HepG2 (cell line): ENCODE results near the gene CUL9. TPM values are rescaled to one million over a fixed set of nuclear protein-coding genes. Genes with fewer than 3 reads are reported as not detected.

Source experiments
- CREM ChIP-seq, 2 experiments: sonication (generic) in 1 of 2; formaldehyde crosslinking in 1 of 2; IDR thresholded peaks; 2 replicates each; pipeline versions ENCODE4 v1.4.0 to v1.6.1; 2016 to 2020; ENCODE audit warnings: antibody characterized with exemption in 1 of 2, mild to moderate bottlenecking in 1 of 2, missing genetic modification reagents in 1 of 2
- HDAC2 ChIP-seq: sonication (generic); formaldehyde crosslinking; IDR thresholded peaks from 2 replicates; pipeline ENCODE4 v1.4.0; 2020; ENCODE audit warnings: missing genetic modification reagents
- NKX3-1 ChIP-seq: sonication (generic); formaldehyde crosslinking; IDR thresholded peaks from 2 replicates; pipeline ENCODE4 v1.5.0; 2020; ENCODE audit warnings: missing genetic modification reagents
- POLR2AphosphoS5 ChIP-seq: IDR thresholded peaks from 2 replicates; pipeline ENCODE4 v1.6.1; 2012; ENCODE audit warnings: low read depth, low read length
- RNF2 ChIP-seq: fragments of 450-650 bp; conservative IDR thresholded peaks from 2 replicates; pipeline ENCODE4 v1.6.1; 2016; ENCODE audit warnings: low read depth
- SATB2 ChIP-seq: sonication (generic); formaldehyde crosslinking; IDR thresholded peaks from 2 replicates; pipeline ENCODE4 v1.5.0; 2020; ENCODE audit warnings: missing genetic modification reagents
- SRF ChIP-seq: IDR thresholded peaks from 2 replicates; pipeline ENCODE4 v1.6.1; 2011; ENCODE audit warnings: mild to moderate bottlenecking, low read depth, low read length, moderate library complexity
- TBX2 ChIP-seq: sonication (generic); formaldehyde crosslinking; IDR thresholded peaks from 2 replicates; pipeline ENCODE4 v1.5.0; 2020; ENCODE audit warnings: missing genetic modification reagents, mild to moderate bottlenecking, borderline replicate concordance
- TGIF2 ChIP-seq: IDR thresholded peaks from 2 replicates; pipeline ENCODE4 v1.6.1; 2016; ENCODE audit warnings: control low read depth, missing compliant biosample characterization
- ZNF562 ChIP-seq: sonication (generic); formaldehyde crosslinking; IDR thresholded peaks from 2 replicates; pipeline ENCODE4 v1.8.0; 2022; ENCODE audit warnings: missing genetic modification reagents, borderline replicate concordance
- ZNF629 ChIP-seq: sonication (generic); formaldehyde crosslinking; conservative IDR thresholded peaks from 2 replicates; pipeline ENCODE4 v1.5.0; 2020; ENCODE audit warnings: missing genetic modification reagents
- ZNF670 ChIP-seq: sonication (generic); formaldehyde crosslinking; IDR thresholded peaks from 2 replicates; pipeline ENCODE4 v1.8.0; 2022; ENCODE audit warnings: mild to moderate bottlenecking, missing genetic modification reagents, borderline replicate concordance
- ZNF816 ChIP-seq: sonication (generic); formaldehyde crosslinking; IDR thresholded peaks from 2 replicates; pipeline ENCODE4 v1.8.0; 2022; ENCODE audit warnings: missing genetic modification reagents, mild to moderate bottlenecking, borderline replicate concordance
- polyA plus RNA-seq, 8 experiments: library from polyadenylated mRNA; depleted of rRNA in 3 of 8; stranded (reverse) in 7 of 8; unstranded in 1 of 8; fragments of >200 nt; fragmentation: Illumina TruSeq in 4 of 8; extraction: Trizol in 4 of 8; gene quantifications; 2 replicates each; pipeline versions ENCODE4 v1.2.1 to v1.2.3, GENCODE V29; 2011 to 2016; ENCODE audit warnings: low read depth in 4 of 8, missing spikeins in 1 of 8, mixed read lengths in 1 of 8; ENCODE audit not compliant: insufficient read depth in 1 of 8
- total RNA-seq, 5 experiments: library from RNA; depleted of rRNA; stranded (reverse); fragments of >200 nt; fragmentation: Illumina TruSeq; extraction: Trizol; gene quantifications; 2 replicates each; pipeline ENCODE4 v1.2.3, GENCODE V29; 2016; ENCODE audit warnings: low read depth in 1 of 5
- TF ChIP-seq, protein P1 (sequence below): sonication (generic); formaldehyde crosslinking; conservative IDR thresholded peaks from 2 replicates; pipeline ENCODE4 v1.8.0; 2022; ENCODE audit warnings: mild to moderate bottlenecking, moderate library complexity, missing genetic modification reagents
- TF ChIP-seq, protein P2 (sequence below): sonication (generic); formaldehyde crosslinking; IDR thresholded peaks from 2 replicates; pipeline ENCODE4 v1.4.0; 2020; ENCODE audit warnings: missing genetic modification reagents, borderline replicate concordance
- TF ChIP-seq, protein P3 (sequence below): sonication (generic); formaldehyde crosslinking; IDR thresholded peaks from 2 replicates; pipeline ENCODE4 v1.8.0; 2022; ENCODE audit warnings: missing genetic modification reagents, mild to moderate bottlenecking, moderate library complexity, borderline replicate concordance
- TF ChIP-seq, protein P4 (sequence below): sonication (generic); formaldehyde crosslinking; IDR thresholded peaks from 2 replicates; pipeline ENCODE4 v1.5.1; 2020; ENCODE audit warnings: missing genetic modification reagents, mild to moderate bottlenecking, borderline replicate concordance

CUL9 gene
- total and polyA plus RNA-seq, 2 of the 13 experiments (the other 11 are each of a cell fraction or from before 2014, with no cell fraction given) = 11.4 to 13.7 TPM

DNA sequence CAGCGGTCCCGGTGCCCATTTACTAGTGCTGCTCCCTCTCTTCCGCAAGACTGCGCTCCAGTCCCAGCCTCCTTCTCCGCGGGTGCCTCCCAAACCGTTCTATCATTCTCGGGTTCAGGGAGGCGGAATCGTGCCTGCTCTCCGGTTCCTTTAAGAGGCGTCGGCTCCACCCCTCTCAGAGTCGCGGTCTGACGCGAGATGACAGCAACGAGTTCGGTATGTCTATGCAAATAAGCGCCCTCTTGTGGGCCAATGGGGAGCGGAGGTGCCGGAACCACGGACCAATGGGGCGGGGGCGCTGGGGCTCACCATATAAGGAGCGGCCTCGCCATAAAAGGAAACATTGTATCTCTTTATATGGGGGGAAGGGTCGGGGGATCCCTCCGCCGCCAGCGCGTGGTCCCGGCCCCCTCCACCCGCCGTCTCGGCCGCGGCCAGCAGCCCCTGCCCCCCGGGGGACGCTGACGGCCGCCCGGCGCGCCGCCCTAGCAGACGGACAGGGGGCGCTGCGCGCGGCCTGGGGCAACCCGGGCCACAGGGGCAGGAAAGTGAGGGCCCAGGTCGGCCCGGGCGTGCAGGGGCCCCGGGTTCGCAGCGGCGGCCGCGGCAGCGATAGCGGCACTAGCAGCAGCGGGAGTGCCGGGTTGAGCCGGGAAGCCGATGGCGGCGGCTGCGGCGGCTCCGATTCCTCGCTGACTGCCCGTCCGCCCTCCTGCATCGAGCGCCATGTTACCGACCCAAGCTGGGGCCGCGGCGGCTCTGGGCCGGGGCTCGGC is 10.9 kb upstream of the CUL9 start, which contains the start of gene SRF (continued):
- TF ChIP-seq, protein P1, sequence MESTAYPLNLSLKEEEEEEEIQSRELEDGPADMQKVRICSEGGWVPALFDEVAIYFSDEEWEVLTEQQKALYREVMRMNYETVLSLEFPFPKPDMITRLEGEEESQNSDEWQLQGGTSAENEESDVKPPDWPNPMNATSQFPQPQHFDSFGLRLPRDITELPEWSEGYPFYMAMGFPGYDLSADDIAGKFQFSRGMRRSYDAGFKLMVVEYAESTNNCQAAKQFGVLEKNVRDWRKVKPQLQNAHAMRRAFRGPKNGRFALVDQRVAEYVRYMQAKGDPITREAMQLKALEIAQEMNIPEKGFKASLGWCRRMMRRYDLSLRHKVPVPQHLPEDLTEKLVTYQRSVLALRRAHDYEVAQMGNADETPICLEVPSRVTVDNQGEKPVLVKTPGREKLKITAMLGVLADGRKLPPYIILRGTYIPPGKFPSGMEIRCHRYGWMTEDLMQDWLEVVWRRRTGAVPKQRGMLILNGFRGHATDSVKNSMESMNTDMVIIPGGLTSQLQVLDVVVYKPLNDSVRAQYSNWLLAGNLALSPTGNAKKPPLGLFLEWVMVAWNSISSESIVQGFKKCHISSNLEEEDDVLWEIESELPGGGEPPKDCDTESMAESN (CRISPR knock-in tag) = 0 out of 2 replicates have a peak, but pooled peaks have one; percentile 15
- TF ChIP-seq, protein P2, sequence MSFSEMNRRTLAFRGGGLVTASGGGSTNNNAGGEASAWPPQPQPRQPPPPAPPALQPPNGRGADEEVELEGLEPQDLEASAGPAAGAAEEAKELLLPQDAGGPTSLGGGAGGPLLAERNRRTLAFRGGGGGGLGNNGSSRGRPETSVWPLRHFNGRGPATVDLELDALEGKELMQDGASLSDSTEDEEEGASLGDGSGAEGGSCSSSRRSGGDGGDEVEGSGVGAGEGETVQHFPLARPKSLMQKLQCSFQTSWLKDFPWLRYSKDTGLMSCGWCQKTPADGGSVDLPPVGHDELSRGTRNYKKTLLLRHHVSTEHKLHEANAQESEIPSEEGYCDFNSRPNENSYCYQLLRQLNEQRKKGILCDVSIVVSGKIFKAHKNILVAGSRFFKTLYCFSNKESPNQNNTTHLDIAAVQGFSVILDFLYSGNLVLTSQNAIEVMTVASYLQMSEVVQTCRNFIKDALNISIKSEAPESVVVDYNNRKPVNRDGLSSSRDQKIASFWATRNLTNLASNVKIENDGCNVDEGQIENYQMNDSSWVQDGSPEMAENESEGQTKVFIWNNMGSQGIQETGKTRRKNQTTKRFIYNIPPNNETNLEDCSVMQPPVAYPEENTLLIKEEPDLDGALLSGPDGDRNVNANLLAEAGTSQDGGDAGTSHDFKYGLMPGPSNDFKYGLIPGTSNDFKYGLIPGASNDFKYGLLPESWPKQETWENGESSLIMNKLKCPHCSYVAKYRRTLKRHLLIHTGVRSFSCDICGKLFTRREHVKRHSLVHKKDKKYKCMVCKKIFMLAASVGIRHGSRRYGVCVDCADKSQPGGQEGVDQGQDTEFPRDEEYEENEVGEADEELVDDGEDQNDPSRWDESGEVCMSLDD = peak; percentile 77
- TF ChIP-seq TGIF2 (0 out of 2 replicates have a peak, but pooled peaks have one; percentile 27), RNF2 (peak; percentile 71; the same call in 1 of the 2 replicates), SRF (peak; percentile 99), ZNF816 (peak; percentile 58; the same call in 1 of the 2 replicates), POLR2AphosphoS5 (peak; percentile 88), TBX2 (CRISPR knock-in tag) (peak; percentile 14), ZNF629 (CRISPR knock-in tag) (0 out of 2 replicates have a peak, but pooled peaks have one; percentile 19), SATB2 (CRISPR knock-in tag) (0 out of 2 replicates have a peak, but pooled peaks have one; percentile 2), ZNF562 (CRISPR knock-in tag) (peak; percentile 72), ZNF670 (CRISPR knock-in tag) (no peak), CREM (IDR thresholded peaks at IDR 0.05) (peak; percentile 83), CREM (CRISPR knock-in tag; IDR thresholded peaks at IDR 0.05) (no peak), NKX3-1 (CRISPR knock-in tag) (0 out of 2 replicates have a peak, but pooled peaks have one; percentile 39), HDAC2 (CRISPR knock-in tag) (peak; percentile 24; the same call in 1 of the 2 replicates)
- TF ChIP-seq, protein P3, sequence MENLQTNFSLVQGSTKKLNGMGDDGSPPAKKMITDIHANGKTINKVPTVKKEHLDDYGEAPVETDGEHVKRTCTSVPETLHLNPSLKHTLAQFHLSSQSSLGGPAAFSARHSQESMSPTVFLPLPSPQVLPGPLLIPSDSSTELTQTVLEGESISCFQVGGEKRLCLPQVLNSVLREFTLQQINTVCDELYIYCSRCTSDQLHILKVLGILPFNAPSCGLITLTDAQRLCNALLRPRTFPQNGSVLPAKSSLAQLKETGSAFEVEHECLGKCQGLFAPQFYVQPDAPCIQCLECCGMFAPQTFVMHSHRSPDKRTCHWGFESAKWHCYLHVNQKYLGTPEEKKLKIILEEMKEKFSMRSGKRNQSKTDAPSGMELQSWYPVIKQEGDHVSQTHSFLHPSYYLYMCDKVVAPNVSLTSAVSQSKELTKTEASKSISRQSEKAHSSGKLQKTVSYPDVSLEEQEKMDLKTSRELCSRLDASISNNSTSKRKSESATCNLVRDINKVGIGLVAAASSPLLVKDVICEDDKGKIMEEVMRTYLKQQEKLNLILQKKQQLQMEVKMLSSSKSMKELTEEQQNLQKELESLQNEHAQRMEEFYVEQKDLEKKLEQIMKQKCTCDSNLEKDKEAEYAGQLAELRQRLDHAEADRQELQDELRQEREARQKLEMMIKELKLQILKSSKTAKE (CRISPR knock-in tag) = peak; percentile 61; the same call in 1 of the 2 replicates
- TF ChIP-seq, protein P4, sequence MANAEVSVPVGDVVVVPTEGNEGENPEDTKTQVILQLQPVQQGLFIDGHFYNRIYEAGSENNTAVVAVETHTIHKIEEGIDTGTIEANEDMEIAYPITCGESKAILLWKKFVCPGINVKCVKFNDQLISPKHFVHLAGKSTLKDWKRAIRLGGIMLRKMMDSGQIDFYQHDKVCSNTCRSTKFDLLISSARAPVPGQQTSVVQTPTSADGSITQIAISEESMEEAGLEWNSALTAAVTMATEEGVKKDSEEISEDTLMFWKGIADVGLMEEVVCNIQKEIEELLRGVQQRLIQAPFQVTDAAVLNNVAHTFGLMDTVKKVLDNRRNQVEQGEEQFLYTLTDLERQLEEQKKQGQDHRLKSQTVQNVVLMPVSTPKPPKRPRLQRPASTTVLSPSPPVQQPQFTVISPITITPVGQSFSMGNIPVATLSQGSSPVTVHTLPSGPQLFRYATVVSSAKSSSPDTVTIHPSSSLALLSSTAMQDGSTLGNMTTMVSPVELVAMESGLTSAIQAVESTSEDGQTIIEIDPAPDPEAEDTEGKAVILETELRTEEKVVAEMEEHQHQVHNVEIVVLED (CRISPR knock-in tag) = peak; percentile 56; the same call in 1 of the 2 replicates
